HUES6 (cell line): ENCODE data around the gene RSRC1.

Experiments used
- H3K27ac ChIP-seq: 2 replicates; pipeline ENCODE4 v1.7.0; 2013; ENCODE audit warnings: low read depth, mild to moderate bottlenecking, low read length, inconsistent platforms
- H3K27me3 ChIP-seq: 2 replicates; pipeline ENCODE4 v1.6.1; 2013; ENCODE audit warnings: low read length; ENCODE audit not compliant: control insufficient read depth, insufficient read depth
- H3K36me3 ChIP-seq: 2 replicates; pipeline ENCODE4 v1.6.1; 2013; ENCODE audit warnings: low read length; ENCODE audit not compliant: control insufficient read depth, insufficient read depth
- H3K4me1 ChIP-seq: 2 replicates; pipeline ENCODE4 v1.6.1; 2013; ENCODE audit warnings: low read length; ENCODE audit not compliant: control insufficient read depth, insufficient read depth
- H3K4me3 ChIP-seq: 2 replicates; pipeline ENCODE4 v1.5.1; 2013; ENCODE audit warnings: low read depth, low read length
- H3K9ac ChIP-seq: one replicate; pipeline ENCODE4 v1.6.1; 2013; ENCODE audit warnings: mild to moderate bottlenecking, low read length
- H3K9me3 ChIP-seq: 2 replicates; pipeline ENCODE4 v1.6.1; 2013; ENCODE audit warnings: low read depth, low read length; ENCODE audit not compliant: control insufficient read depth, insufficient read depth

The RSRC1 gene

GRCh38 chr3:158463556-158463955 is 353.7 kb downstream of the RSRC1 start:
- H3K27ac ChIP-seq, result no peak overlapping the region
- H3K4me1 ChIP-seq, result no peaks in the 10 kb centered on the region
- no peaks in the 10 kb centered on the region for H3K27me3 ChIP-seq

GRCh38 chr3:158465074-158465473 is 355.2 kb downstream of the RSRC1 start:
- Histone ChIP-seq H3K27me3 (no peaks in the 10 kb centered on the region), H3K27ac (no peak overlapping the region), H3K9ac (no peak overlapping the region), H3K4me3 (no peak overlapping the region), H3K36me3 (no peaks in the 10 kb centered on the region), H3K9me3 (no peaks in the 10 kb centered on the region), H3K4me1 (no peaks in the 10 kb centered on the region)

More at GRCh38 chr3:158463556-158463955, 353.7 kb downstream of the RSRC1 start:
- Histone ChIP-seq H3K9ac (no peak overlapping the region), H3K4me3 (no peak overlapping the region), H3K36me3 (no peaks in the 10 kb centered on the region), H3K9me3 (no peaks in the 10 kb centered on the region)

GRCh38 chr3:158470944-158471638 is 361.2 kb downstream of the RSRC1 start:
- H3K36me3 ChIP-seq, result no peaks in the 10 kb centered on the region
- H3K9me3 ChIP-seq, result no peaks in the 10 kb centered on the region
- H3K27me3 ChIP-seq, result no peaks in the 10 kb centered on the region
- no peak overlapping the region for H3K27ac ChIP-seq
- H3K4me1 ChIP-seq, result no peaks in the 10 kb centered on the region
- no peak overlapping the region for H3K4me3 ChIP-seq
- no peak overlapping the region for H3K9ac ChIP-seq

GRCh38 chr3:158471639-158472294 is 361.9 kb downstream of the RSRC1 start:
- H3K9ac ChIP-seq, result no peak overlapping the region
- H3K27ac ChIP-seq, result no peak overlapping the region
- H3K4me1 ChIP-seq, result no peaks in the 10 kb centered on the region
- no peaks in the 10 kb centered on the region for H3K27me3 ChIP-seq
- no peak overlapping the region for H3K4me3 ChIP-seq
- H3K9me3 ChIP-seq, result no peaks in the 10 kb centered on the region
- H3K36me3 ChIP-seq, result no peaks in the 10 kb centered on the region

- no peak overlapping the region for H3K4me3 ChIP-seq
- no peaks in the 10 kb centered on the region for H3K9me3 ChIP-seq
- no peaks in the 10 kb centered on the region for H3K36me3 ChIP-seq
- H3K4me1 ChIP-seq, result peaks cover 6% of the 10 kb centered on the region; the same call in 1 of the 2 replicates
- no peak overlapping the region for H3K9ac ChIP-seq
- no peak overlapping the region for H3K27ac ChIP-seq
- H3K27me3 ChIP-seq, result no peaks in the 10 kb centered on the region
These were observed 369.2 kb downstream of the RSRC1 start for GRCh38 chr3:158479051-158479450.

- peaks cover 6% of the 10 kb centered on the region; the same call in 1 of the 2 replicates for H3K4me1 ChIP-seq
- H3K9me3 ChIP-seq, result no peaks in the 10 kb centered on the region
- H3K9ac ChIP-seq, result no peak overlapping the region
- no peak overlapping the region for H3K27ac ChIP-seq
- H3K4me3 ChIP-seq, result no peak overlapping the region
- no peaks in the 10 kb centered on the region for H3K27me3 ChIP-seq
- no peaks in the 10 kb centered on the region for H3K36me3 ChIP-seq
These were observed 373.9 kb downstream of the RSRC1 start for GRCh38 chr3:158483701-158484235.

- H3K36me3 ChIP-seq, result no peaks in the 10 kb centered on the region
- H3K27me3 ChIP-seq, result no peaks in the 10 kb centered on the region
- H3K4me1 ChIP-seq, result peaks cover 6% of the 10 kb centered on the region; the same call in 1 of the 2 replicates
- no peak overlapping the region for H3K9ac ChIP-seq
- no peak overlapping the region for H3K27ac ChIP-seq
- no peaks in the 10 kb centered on the region for H3K9me3 ChIP-seq
- H3K4me3 ChIP-seq, result no peak overlapping the region
These were observed 376.3 kb downstream of the RSRC1 start for GRCh38 chr3:158486200-158486599.

GRCh38 chr3:158488670-158489069 is 378.8 kb downstream of the RSRC1 start:
- Histone ChIP-seq H3K27me3 (no peaks in the 10 kb centered on the region), H3K9me3 (no peaks in the 10 kb centered on the region), H3K4me1 (no peaks in the 10 kb centered on the region), H3K36me3 (no peaks in the 10 kb centered on the region), H3K27ac (no peak overlapping the region), H3K9ac (no peak overlapping the region), H3K4me3 (no peak overlapping the region)

GRCh38 chr3:158489181-158489580 is 379.3 kb downstream of the RSRC1 start:
- no peaks in the 10 kb centered on the region for H3K27me3 ChIP-seq
- H3K36me3 ChIP-seq, result no peaks in the 10 kb centered on the region
- no peak overlapping the region for H3K4me3 ChIP-seq
- H3K9me3 ChIP-seq, result no peaks in the 10 kb centered on the region
- H3K9ac ChIP-seq, result no peak overlapping the region
- no peaks in the 10 kb centered on the region for H3K4me1 ChIP-seq
- no peak overlapping the region for H3K27ac ChIP-seq

GRCh38 chr3:158491968-158492367 is 382.1 kb downstream of the RSRC1 start:
- Histone ChIP-seq H3K4me1 (no peaks in the 10 kb centered on the region), H3K9me3 (no peaks in the 10 kb centered on the region), H3K36me3 (no peaks in the 10 kb centered on the region), H3K27ac (no peak overlapping the region), H3K27me3 (no peaks in the 10 kb centered on the region), H3K4me3 (no peak overlapping the region), H3K9ac (no peak overlapping the region)

GRCh38 chr3:158492685-158493084 is 382.8 kb downstream of the RSRC1 start:
- H3K4me1 ChIP-seq, result no peaks in the 10 kb centered on the region
- H3K4me3 ChIP-seq, result no peak overlapping the region
- H3K27me3 ChIP-seq, result no peaks in the 10 kb centered on the region
- no peaks in the 10 kb centered on the region for H3K9me3 ChIP-seq
- H3K27ac ChIP-seq, result no peak overlapping the region
- H3K36me3 ChIP-seq, result no peaks in the 10 kb centered on the region
- H3K9ac ChIP-seq, result no peak overlapping the region
